Osteoblast (primary cell): ENCODE measurements around the gene TBC1D9B. TPM values are rescaled to one million over a fixed set of nuclear protein-coding genes. Genes with fewer than 3 reads are reported as not detected.

ENCODE experiments used
- DNase-seq: peaks from one replicate; pipeline ENCODE4 v3.0.0; 2011; ENCODE audit warnings: low spot score, mixed read lengths; ENCODE audit not compliant: insufficient read length; ENCODE audit errors: missing footprints
- H2AFZ ChIP-seq: 2 replicates; pipeline ENCODE4 v1.6.0; 2011; ENCODE audit warnings: mild to moderate bottlenecking, low read length
- H3K27ac ChIP-seq: 2 replicates; pipeline ENCODE4 v1.5.1; 2011; ENCODE audit warnings: mild to moderate bottlenecking, low read depth, low read length, moderate library complexity
- H3K27me3 ChIP-seq: 2 replicates; pipeline ENCODE4 v1.6.0; 2012; ENCODE audit warnings: mild to moderate bottlenecking, control low read depth, inconsistent platforms, low read length, moderate library complexity; ENCODE audit not compliant: insufficient read depth
- H3K36me3 ChIP-seq: 2 replicates; pipeline ENCODE4 v1.5.1; 2011; ENCODE audit warnings: mild to moderate bottlenecking, low read length, control low read depth, moderate library complexity; ENCODE audit not compliant: insufficient read depth
- H3K4me1 ChIP-seq: 2 replicates; pipeline ENCODE4 v1.5.1; 2011; ENCODE audit warnings: mild to moderate bottlenecking, low read length, control low read depth, moderate library complexity; ENCODE audit not compliant: insufficient read depth
- H3K4me2 ChIP-seq: 2 replicates; pipeline ENCODE4 v1.6.0; 2011; ENCODE audit warnings: mild to moderate bottlenecking, low read length; ENCODE audit not compliant: insufficient read depth
- H3K4me3 ChIP-seq: fragments of 200-600 bp; sonication (generic); 3 replicates; pipeline ENCODE4 v1.5.1; 2012; ENCODE audit warnings: mild to moderate bottlenecking, low read length, inconsistent platforms; ENCODE audit not compliant: insufficient read depth
- H3K79me2 ChIP-seq: 2 replicates; pipeline ENCODE4 v1.6.0; 2012; ENCODE audit warnings: mild to moderate bottlenecking, low read length, control low read depth, inconsistent platforms; ENCODE audit not compliant: insufficient read depth
- H3K9me3 ChIP-seq: 2 replicates; pipeline ENCODE4 v1.5.1; 2011; ENCODE audit warnings: low read depth, low read length, control low read depth
- H4K20me1 ChIP-seq: 2 replicates; pipeline ENCODE4 v1.6.0; 2012; ENCODE audit warnings: mild to moderate bottlenecking, low read length, control low read depth; ENCODE audit not compliant: insufficient read depth
- CTCF ChIP-seq: IDR thresholded peaks from 2 replicates; pipeline ENCODE4 v1.5.1; 2011; ENCODE audit warnings: mild to moderate bottlenecking, low read depth, low read length, moderate library complexity; ENCODE audit errors: extremely low read depth
- total RNA-seq: library from RNA; depleted of rRNA; stranded (reverse); fragments of >200 nt; gene quantifications from 2 replicates; pipeline ENCODE4 v1.2.3, GENCODE V29; 2012

Gene TBC1D9B
- total RNA-seq, 1 donor = 89.4 TPM

GRCh38 chr5:179841621-179842020 is 66.1 kb downstream of the TBC1D9B start:
- Histone ChIP-seq H4K20me1 (peaks cover 3% of the 10 kb centered on the region), H3K4me1 (no peaks in the 10 kb centered on the region), H3K36me3 (peaks cover 22% of the 10 kb centered on the region), H3K9me3 (no peaks in the 10 kb centered on the region), H3K79me2 (no peaks in the 10 kb centered on the region), H2AFZ (no peak overlapping the region), H3K4me3 (no peak overlapping the region), H3K27me3 (no peaks in the 10 kb centered on the region), H3K27ac (no peak overlapping the region), H3K4me2 (no peak overlapping the region)
- no peak for TF ChIP-seq CTCF
- peak; percentile 15 for DNase-seq

GRCh38 chr5:179840766-179841165 is 66.9 kb downstream of the TBC1D9B start:
- H3K4me3 ChIP-seq = no peak overlapping the region
- no peak overlapping the region for H2AFZ ChIP-seq
- H3K36me3 ChIP-seq = peaks cover 27% of the 10 kb centered on the region
- no peaks in the 10 kb centered on the region for H3K79me2 ChIP-seq
- no peak overlapping the region for H3K27ac ChIP-seq
- no peak for TF ChIP-seq CTCF
- H3K4me1 ChIP-seq = no peaks in the 10 kb centered on the region
- no peaks in the 10 kb centered on the region for H3K9me3 ChIP-seq
- H3K4me2 ChIP-seq = no peak overlapping the region
- DNase-seq = peak; percentile 9
- no peaks in the 10 kb centered on the region for H3K27me3 ChIP-seq
- peaks cover 9% of the 10 kb centered on the region for H4K20me1 ChIP-seq

GRCh38 chr5:179840321-179840720 is 67.4 kb downstream of the TBC1D9B start:
- H2AFZ ChIP-seq = no peak overlapping the region
- H3K4me2 ChIP-seq = no peak overlapping the region
- H4K20me1 ChIP-seq = peaks cover 9% of the 10 kb centered on the region
- no peak for TF ChIP-seq CTCF
- no peak overlapping the region for H3K27ac ChIP-seq
- peak; percentile 26 for DNase-seq
- no peaks in the 10 kb centered on the region for H3K9me3 ChIP-seq
- peaks cover 28% of the 10 kb centered on the region for H3K36me3 ChIP-seq
- H3K27me3 ChIP-seq = no peaks in the 10 kb centered on the region
- H3K4me1 ChIP-seq = no peaks in the 10 kb centered on the region
- H3K79me2 ChIP-seq = no peaks in the 10 kb centered on the region
- H3K4me3 ChIP-seq = no peak overlapping the region

GRCh38 chr5:179839328-179840256 is 68.1 kb downstream of the TBC1D9B start:
- Histone ChIP-seq H3K4me2 (no peak overlapping the region), H3K27ac (no peak overlapping the region), H3K79me2 (no peaks in the 10 kb centered on the region), H3K36me3 (peaks cover 28% of the 10 kb centered on the region), H3K4me1 (no peaks in the 10 kb centered on the region), H4K20me1 (peaks cover 9% of the 10 kb centered on the region), H3K4me3 (no peak overlapping the region), H3K9me3 (no peaks in the 10 kb centered on the region), H2AFZ (no peak overlapping the region), H3K27me3 (no peaks in the 10 kb centered on the region)
- TF ChIP-seq CTCF = no peak
- peak; percentile 29 for DNase-seq
